ENCODE measurements around the gene SGF29.
"Not testable (repeated sequence)": the region's sequence is repeated elsewhere in the genome, so short reads cannot be mapped to it uniquely, and the experiment has no call there.

Gene SGF29

DNA sequence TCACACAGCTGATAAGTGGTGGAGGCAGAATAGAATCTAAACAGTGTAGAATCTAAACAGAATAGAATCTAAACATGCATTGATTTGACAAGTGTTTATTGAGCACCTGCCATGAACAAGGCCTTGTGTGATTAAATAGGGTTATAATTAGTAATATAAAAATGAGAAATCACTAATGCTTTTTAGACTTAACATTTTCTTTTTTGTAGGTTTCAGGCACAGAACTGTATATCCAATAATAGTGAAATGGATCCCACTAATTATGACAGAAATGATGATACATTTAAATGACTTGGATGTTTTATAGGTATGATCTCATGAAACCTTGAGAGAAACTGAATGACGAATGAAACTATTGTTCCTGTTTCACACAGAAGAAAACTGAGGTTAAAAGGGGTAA lies 84.0 kb downstream of the SGF29 start, which contains the start of gene NPIPB8:
Gene NPIPB8 (plus strand): TSS at position 301 of the 400 bp plus-strand sequence. CDS start 296 bp downstream, outside the sequence.
- not testable (repeated sequence) for TF ChIP-seq SIN3A (IDR thresholded peaks at IDR 0.05; ENCODE audit: borderline replicate concordance, insufficient read depth, low read length); TAF1 (IDR thresholded peaks at IDR 0.05; ENCODE audit: borderline replicate concordance, insufficient read depth, low read length); POLR2AphosphoS5 (IDR thresholded peaks at IDR 0.05; ENCODE audit: low read depth, low read length)
